GM19193 (cell line): ENCODE data around the gene ADAM15.

Experiments used
- POLR2A ChIP-seq: IDR thresholded peaks from 4 replicates; pipeline ENCODE4 v1.6.1; 2011; ENCODE audit not compliant: insufficient read depth, insufficient read length; ENCODE audit errors: extremely low read depth

Gene ADAM15

GRCh38 chr1:155110381-155110780 is 59.3 kb downstream of the ADAM15 start:
- TF ChIP-seq POLR2A, result no peak

- TF ChIP-seq POLR2A, result no peak
These were observed 59.7 kb downstream of the ADAM15 start for GRCh38 chr1:155110826-155111225.
